Tibial nerve (tissue), 4 donors: Measurements from ENCODE around the gene MARK2.

Experiments
- EP300 ChIP-seq, 2 donors: sonication (generic); formaldehyde crosslinking; IDR thresholded peaks; one replicate each; pipeline ENCODE4 v1.6.1; 2017; ENCODE audit warnings: antibody characterized with exemption in 2 of 2, mild to moderate bottlenecking in 1 of 2
- POLR2A ChIP-seq, 2 donors: fragments of 450-650 bp; IDR thresholded peaks; one replicate each; pipeline ENCODE4 v1.6.1; 2017; ENCODE audit warnings: antibody characterized with exemption in 2 of 2, mild to moderate bottlenecking in 2 of 2, moderate library complexity in 2 of 2
- TF ChIP-seq, protein P1 (sequence below), 5 experiments: fragments of 200-600 bp in 3 of 5; fragments of 450-650 bp in 2 of 5; sonication (generic) in 3 of 5; IDR thresholded peaks; one replicate each; pipeline ENCODE4 v1.5.1; 2016 to 2019; ENCODE audit warnings: antibody characterized with exemption in 5 of 5, mild to moderate bottlenecking in 3 of 5, moderate library complexity in 2 of 5

DNA sequence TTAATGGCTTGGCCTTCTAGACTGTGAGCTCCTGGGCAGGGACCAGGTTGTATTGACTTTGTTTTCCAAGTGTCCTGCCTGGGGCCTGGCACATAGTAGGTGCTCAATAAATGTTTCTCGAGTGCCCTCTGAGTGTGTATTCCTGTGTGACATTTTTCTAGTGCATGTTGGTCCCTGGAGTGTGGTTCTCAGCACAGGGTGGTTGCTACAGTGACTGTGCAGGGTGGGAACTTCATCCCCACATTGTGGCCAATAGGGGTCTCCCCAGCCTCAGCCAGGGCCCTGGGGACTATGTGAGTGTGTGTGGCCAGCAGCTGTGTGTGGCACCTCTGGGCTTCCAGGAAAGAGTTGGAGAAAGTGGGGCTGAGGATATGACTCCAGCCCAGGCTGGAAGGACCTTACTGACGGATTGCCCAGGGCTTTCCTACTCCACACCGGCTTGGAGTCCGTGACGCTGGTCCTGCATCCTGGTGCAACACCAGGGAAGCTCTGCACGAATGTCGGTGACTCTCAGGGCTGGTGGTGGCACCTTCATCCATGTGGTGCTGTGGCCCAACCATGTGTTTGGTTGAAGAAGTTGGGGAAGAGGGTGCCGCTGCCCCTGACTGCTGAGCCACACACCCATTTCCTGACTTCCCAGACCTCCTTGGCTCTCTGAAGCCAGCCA is 9.0 kb upstream of the MARK2 start:
- TF ChIP-seq, protein P1, sequence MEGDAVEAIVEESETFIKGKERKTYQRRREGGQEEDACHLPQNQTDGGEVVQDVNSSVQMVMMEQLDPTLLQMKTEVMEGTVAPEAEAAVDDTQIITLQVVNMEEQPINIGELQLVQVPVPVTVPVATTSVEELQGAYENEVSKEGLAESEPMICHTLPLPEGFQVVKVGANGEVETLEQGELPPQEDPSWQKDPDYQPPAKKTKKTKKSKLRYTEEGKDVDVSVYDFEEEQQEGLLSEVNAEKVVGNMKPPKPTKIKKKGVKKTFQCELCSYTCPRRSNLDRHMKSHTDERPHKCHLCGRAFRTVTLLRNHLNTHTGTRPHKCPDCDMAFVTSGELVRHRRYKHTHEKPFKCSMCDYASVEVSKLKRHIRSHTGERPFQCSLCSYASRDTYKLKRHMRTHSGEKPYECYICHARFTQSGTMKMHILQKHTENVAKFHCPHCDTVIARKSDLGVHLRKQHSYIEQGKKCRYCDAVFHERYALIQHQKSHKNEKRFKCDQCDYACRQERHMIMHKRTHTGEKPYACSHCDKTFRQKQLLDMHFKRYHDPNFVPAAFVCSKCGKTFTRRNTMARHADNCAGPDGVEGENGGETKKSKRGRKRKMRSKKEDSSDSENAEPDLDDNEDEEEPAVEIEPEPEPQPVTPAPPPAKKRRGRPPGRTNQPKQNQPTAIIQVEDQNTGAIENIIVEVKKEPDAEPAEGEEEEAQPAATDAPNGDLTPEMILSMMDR (IDR thresholded peaks at IDR 0.05) = no peak
- no peak for TF ChIP-seq POLR2A (IDR thresholded peaks at IDR 0.05)
- TF ChIP-seq EP300 (IDR thresholded peaks at IDR 0.05) = no peak
